Measurements from ENCODE around the gene NUMA1. TPM values are rescaled to one million over a fixed set of nuclear protein-coding genes. Genes with fewer than 3 reads are reported as not detected.

Gene NUMA1
- total RNA-seq, 1 donor from 2014 or later: 289 TPM

DNA sequence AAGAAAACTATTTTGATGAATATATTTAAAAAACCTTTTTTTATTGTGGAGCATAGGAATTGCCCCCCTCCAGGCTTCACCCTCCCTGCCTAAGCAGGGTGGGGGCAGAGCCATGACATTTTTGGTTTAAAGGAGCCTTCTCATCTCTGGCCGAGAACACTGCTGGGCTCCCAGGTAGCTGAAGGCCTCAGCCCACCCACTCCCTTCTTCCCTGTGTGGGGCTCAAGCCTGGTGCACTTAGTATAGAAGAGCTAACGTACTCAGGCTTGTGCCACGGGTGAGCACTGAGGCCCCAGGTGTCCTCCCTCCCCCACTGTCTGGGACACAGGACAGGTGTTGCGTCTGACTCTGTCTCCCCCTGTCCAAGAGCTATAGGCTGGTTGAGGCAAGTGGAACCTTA, 83.8 kb downstream of the NUMA1 start:
- Histone ChIP-seq H3K4me1 (peaks cover 8% of the 10 kb centered on the region in 2 donors), H3K27ac (no peak overlapping the region), H3K4me3 (no peak overlapping the region), H3K36me3 (peaks cover 12 to 37% of the 10 kb centered on the region in 2 donors), H3K27me3 (no peaks in the 10 kb centered on the region), H3K9me3 (no peaks in the 10 kb centered on the region)
- no peak for TF ChIP-seq CTCF (IDR thresholded peaks at IDR 0.05)
- DNase-seq (ENCODE audit: low spot score in 2 of 2): no peak
- intact Hi-C loops (cut with DNase I): no loop called here

GRCh38 chr11:71995726-71996291, 84.5 kb downstream of the NUMA1 start:
- intact Hi-C loops (cut with DNase I): no loop called here
- H3K27ac ChIP-seq: no peak overlapping the region
- H3K4me1 ChIP-seq: peaks cover 8% of the 10 kb centered on the region in 2 donors
- H3K4me3 ChIP-seq: no peak overlapping the region
- H3K9me3 ChIP-seq: no peaks in the 10 kb centered on the region
- H3K27me3 ChIP-seq: no peaks in the 10 kb centered on the region
- H3K36me3 ChIP-seq: peaks cover 11 to 35% of the 10 kb centered on the region in 2 donors
- TF ChIP-seq CTCF (IDR thresholded peaks at IDR 0.05): no peak
- no peak for DNase-seq (ENCODE audit: low spot score in 2 of 2)

- intact Hi-C loops (cut with DNase I): no loop called here
- H3K27ac ChIP-seq: no peak overlapping the region
- peaks cover 14 to 39% of the 10 kb centered on the region in 2 donors for H3K36me3 ChIP-seq
- H3K4me1 ChIP-seq: peaks cover 1 to 7% of the 10 kb centered on the region in 2 donors
- no peaks in the 10 kb centered on the region for H3K27me3 ChIP-seq
- no peaks in the 10 kb centered on the region for H3K9me3 ChIP-seq
- TF ChIP-seq CTCF (IDR thresholded peaks at IDR 0.05): no peak
- H3K4me3 ChIP-seq: no peak overlapping the region
- DNase-seq (ENCODE audit: low spot score in 2 of 2): no peak
Observed at GRCh38 chr11:71994786-71995185, 85.6 kb downstream of the NUMA1 start.

- H3K9me3 ChIP-seq: no peaks in the 10 kb centered on the region
- H3K27me3 ChIP-seq: no peaks in the 10 kb centered on the region
- H3K4me1 ChIP-seq: peaks cover 4 to 14% of the 10 kb centered on the region in 2 donors
- no peak for DNase-seq (ENCODE audit: low spot score in 2 of 2)
- TF ChIP-seq CTCF (IDR thresholded peaks at IDR 0.05): no peak
- no peak overlapping the region for H3K4me3 ChIP-seq
- no peak overlapping the region for H3K27ac ChIP-seq
- H3K36me3 ChIP-seq: peaks cover 14 to 39% of the 10 kb centered on the region in 2 donors
- intact Hi-C loops (cut with DNase I): no loop called here
Observed at GRCh38 chr11:71992136-71992730, 88.1 kb downstream of the NUMA1 start.

GRCh38 chr11:71991494-71991893, 88.8 kb downstream of the NUMA1 start:
- H3K27me3 ChIP-seq: no peaks in the 10 kb centered on the region
- H3K36me3 ChIP-seq: peaks cover 14 to 34% of the 10 kb centered on the region in 2 donors
- intact Hi-C loops (cut with DNase I): no loop called here
- no peak overlapping the region for H3K4me3 ChIP-seq
- H3K9me3 ChIP-seq: no peaks in the 10 kb centered on the region
- DNase-seq (ENCODE audit: low spot score in 2 of 2): no peak
- no peak for TF ChIP-seq CTCF (IDR thresholded peaks at IDR 0.05)
- H3K27ac ChIP-seq: no peak overlapping the region
- H3K4me1 ChIP-seq: peaks cover 4 to 19% of the 10 kb centered on the region in 2 donors

Measured in ascending aorta (tissue), 2 donors.